Esophagus (tissue), 2 donors: ENCODE results near the gene MBP. TPM values are rescaled to one million over a fixed set of nuclear protein-coding genes. Genes with fewer than 3 reads are reported as not detected.

Source experiments
- H3K27ac ChIP-seq, 2 donors: one replicate each; pipeline ENCODE4 v1.5.1; 2013; ENCODE audit warnings: low read depth in 2 of 2, mild to moderate bottlenecking in 2 of 2, inconsistent platforms in 1 of 2, low read length in 1 of 2, moderate library complexity in 1 of 2
- H3K27me3 ChIP-seq, 2 donors: one replicate each; pipeline ENCODE4 v1.6.1; 2013; ENCODE audit warnings: low read length in 2 of 2, control low read depth in 1 of 2, mild to moderate bottlenecking in 1 of 2; ENCODE audit not compliant: insufficient read depth in 2 of 2, control insufficient read depth in 1 of 2
- H3K36me3 ChIP-seq, 2 donors: one replicate each; pipeline ENCODE4 v1.6.1; 2013; ENCODE audit warnings: low read length in 1 of 2; ENCODE audit not compliant: control insufficient read depth in 2 of 2, insufficient read depth in 2 of 2
- H3K4me1 ChIP-seq, 2 donors: one replicate each; pipeline ENCODE4 v1.6.1; 2013; ENCODE audit warnings: low read length in 1 of 2; ENCODE audit not compliant: control insufficient read depth in 2 of 2, insufficient read depth in 2 of 2
- H3K4me3 ChIP-seq, 2 donors: one replicate each; pipeline ENCODE4 v1.5.1; 2013; ENCODE audit warnings: low read length in 2 of 2, mild to moderate bottlenecking in 2 of 2, low read depth in 1 of 2, moderate library complexity in 1 of 2
- H3K9me3 ChIP-seq, 2 donors: one replicate each; pipeline ENCODE4 v1.6.1; 2013; ENCODE audit warnings: mild to moderate bottlenecking in 2 of 2, low read depth in 1 of 2, low read length in 1 of 2, moderate library complexity in 1 of 2; ENCODE audit not compliant: control insufficient read depth in 2 of 2, insufficient read depth in 1 of 2
- WGBS, 2 donors: extraction: QIAGEN DNeasy Blood & Tissue Kit; methylation state at CpG; one replicate each; pipeline ENCODE4 v1.1.7; 2013; 5-methylcytosine and 5-hydroxymethylcytosine counted together
- polyA plus RNA-seq, 2 donors: library from polyadenylated mRNA; stranded (reverse); fragments of 200-250 nt; gene quantifications; one replicate each; pipeline ENCODE4 v1.2.3, GENCODE V29; 2013
- donor health status: healthy with polysubstance abuse.
- donor health status: Bipolar disorder and iron deficiency.

Gene MBP
- polyA plus RNA-seq, 2 donors = 9.7 to 10.8 TPM

GRCh38 chr18:77143196-77143595, 10.6 kb upstream of the MBP start:
- Histone ChIP-seq H3K9me3 (peaks cover 2 to 6% of the 10 kb centered on the region in 2 donors), H3K27ac (no peak overlapping the region), H3K27me3 (no peaks in the 10 kb centered on the region), H3K36me3 (no peaks in the 10 kb centered on the region), H3K4me1 (peaks cover 2 to 3% of the 10 kb centered on the region in 2 donors), H3K4me3 (no peak overlapping the region)
- 94 to 96% methylated on average over 2 of the region's 2 CpGs for WGBS, 2 donors

- Histone ChIP-seq H3K4me1 (peaks cover 1 to 4% of the 10 kb centered on the region in 2 donors), H3K9me3 (peaks cover 2 to 6% of the 10 kb centered on the region in 2 donors), H3K36me3 (no peaks in the 10 kb centered on the region), H3K27ac (no peak overlapping the region), H3K4me3 (no peak overlapping the region), H3K27me3 (no peaks in the 10 kb centered on the region)
- WGBS, 2 donors = 82 to 83% methylated on average over 8 of the region's 8 CpGs
Measured at GRCh38 chr18:77141401-77142118, 9.0 kb upstream of the MBP start.

- Histone ChIP-seq H3K4me1 (peaks cover 0 to 4% of the 10 kb centered on the region in 2 donors), H3K4me3 (no peak overlapping the region), H3K36me3 (no peaks in the 10 kb centered on the region), H3K27ac (no peak overlapping the region), H3K27me3 (no peaks in the 10 kb centered on the region), H3K9me3 (peaks cover 2 to 6% of the 10 kb centered on the region in 2 donors)
- 41 to 61% methylated on average over 7 of the region's 7 CpGs for WGBS, 2 donors
Measured at GRCh38 chr18:77140439-77141109, 8.0 kb upstream of the MBP start.

GRCh38 chr18:77140030-77140429, 7.4 kb upstream of the MBP start:
- Histone ChIP-seq H3K36me3 (no peaks in the 10 kb centered on the region), H3K4me1 (peaks cover 0 to 4% of the 10 kb centered on the region in 2 donors), H3K9me3 (peaks cover 2 to 6% of the 10 kb centered on the region in 2 donors), H3K27ac (no peak overlapping the region), H3K27me3 (no peaks in the 10 kb centered on the region), H3K4me3 (no peak overlapping the region)
- WGBS, 2 donors = 71 to 81% methylated on average over 5 of the region's 5 CpGs

- H3K27me3 ChIP-seq = no peaks in the 10 kb centered on the region
- 90 to 92% methylated on average over 5 of the region's 5 CpGs for WGBS, 2 donors
- H3K9me3 ChIP-seq = peaks cover 2 to 6% of the 10 kb centered on the region in 2 donors
- H3K27ac ChIP-seq = no peak overlapping the region
- H3K36me3 ChIP-seq = no peaks in the 10 kb centered on the region
- peaks cover 0 to 4% of the 10 kb centered on the region in 2 donors for H3K4me1 ChIP-seq
- no peak overlapping the region for H3K4me3 ChIP-seq
Measured at GRCh38 chr18:77139619-77140018, 7.0 kb upstream of the MBP start.

- no peaks in the 10 kb centered on the region for H3K36me3 ChIP-seq
- H3K9me3 ChIP-seq = peaks cover 2 to 3% of the 10 kb centered on the region in 2 donors
- no peaks in the 10 kb centered on the region for H3K27me3 ChIP-seq
- peaks cover 0 to 4% of the 10 kb centered on the region in 2 donors for H3K4me1 ChIP-seq
- WGBS, 2 donors = 44 to 56% methylated on average over 10 of the region's 10 CpGs
- H3K4me3 ChIP-seq = no peak overlapping the region
- H3K27ac ChIP-seq = peak overlapping the region in 1 of 2 donors; percentile 49
Measured at GRCh38 chr18:77138270-77138669, 5.7 kb upstream of the MBP start.

- Histone ChIP-seq H3K9me3 (no peaks in the 10 kb centered on the region), H3K4me3 (no peak overlapping the region), H3K4me1 (peaks cover 4% of the 10 kb centered on the region in 2 donors), H3K36me3 (no peaks in the 10 kb centered on the region), H3K27me3 (no peaks in the 10 kb centered on the region), H3K27ac (peak overlapping the region in 1 of 2 donors; percentile 49)
- WGBS, 2 donors = 71 to 73% methylated on average over 9 of the region's 9 CpGs
Measured at GRCh38 chr18:77137851-77138250, 5.3 kb upstream of the MBP start.

- Histone ChIP-seq H3K4me3 (no peak overlapping the region), H3K27me3 (no peaks in the 10 kb centered on the region), H3K36me3 (no peaks in the 10 kb centered on the region), H3K9me3 (no peaks in the 10 kb centered on the region), H3K27ac (no peak overlapping the region), H3K4me1 (peaks cover 4% of the 10 kb centered on the region in 2 donors)
- 74 to 78% methylated on average over 15 of the region's 15 CpGs for WGBS, 2 donors
Measured at GRCh38 chr18:77136871-77137665, 4.5 kb upstream of the MBP start.

GRCh38 chr18:77136076-77136718, 3.6 kb upstream of the MBP start:
- Histone ChIP-seq H3K9me3 (no peaks in the 10 kb centered on the region), H3K27me3 (no peaks in the 10 kb centered on the region), H3K4me1 (peaks cover 4% of the 10 kb centered on the region in 2 donors), H3K27ac (no peak overlapping the region), H3K4me3 (no peak overlapping the region), H3K36me3 (no peaks in the 10 kb centered on the region)
- WGBS, 2 donors = 85% methylated on average over 8 of the region's 8 CpGs
